Mesenchymal stem cell (in vitro differentiated cells and primary cell): ENCODE measurements around the gene PTPRN2.

ENCODE experiments used
- DNase-seq: peaks from one replicate; pipeline ENCODE4 v3.0.0-alpha.2; 2013
- H2AFZ ChIP-seq: one replicate; pipeline ENCODE4 v1.6.1; 2013; ENCODE audit warnings: low read depth, mild to moderate bottlenecking, control low read depth, inconsistent platforms, low read length, moderate library complexity
- H2AK5ac ChIP-seq: 2 replicates; pipeline ENCODE4 v1.6.1; 2013; ENCODE audit warnings: low read length, moderate library complexity, mild to moderate bottlenecking, inconsistent platforms; ENCODE audit not compliant: severe bottlenecking
- H2BK120ac ChIP-seq: one replicate; pipeline ENCODE4 v1.6.1; 2013; ENCODE audit warnings: low read depth, mild to moderate bottlenecking, inconsistent platforms, low read length, moderate library complexity
- H2BK12ac ChIP-seq, 2 experiments: one replicate each; pipeline ENCODE4 v1.6.1; 2013; ENCODE audit warnings: inconsistent platforms in 2 of 2, low read length in 2 of 2, mild to moderate bottlenecking in 2 of 2, moderate library complexity in 2 of 2, control low read depth in 1 of 2
- H2BK15ac ChIP-seq: one replicate; pipeline ENCODE4 v1.6.1; 2013; ENCODE audit warnings: mild to moderate bottlenecking, low read depth, inconsistent platforms; ENCODE audit not compliant: poor library complexity, severe bottlenecking
- H2BK5ac ChIP-seq: 2 replicates; pipeline ENCODE4 v1.6.1; 2013; ENCODE audit warnings: low read depth, mild to moderate bottlenecking, low read length, control low read depth, inconsistent platforms; ENCODE audit not compliant: poor library complexity, severe bottlenecking
- H3K14ac ChIP-seq, 2 experiments: one replicate each; pipeline ENCODE4 v1.6.1; 2013; ENCODE audit warnings: inconsistent platforms in 2 of 2, low read length in 2 of 2, control low read depth in 1 of 2, mild to moderate bottlenecking in 1 of 2, moderate library complexity in 1 of 2
- H3K18ac ChIP-seq, 2 experiments: one replicate each; pipeline ENCODE4 v1.6.1; 2013; ENCODE audit warnings: inconsistent platforms in 2 of 2, low read length in 2 of 2, control low read depth in 1 of 2, low read depth in 1 of 2, mild to moderate bottlenecking in 1 of 2
- H3K23ac ChIP-seq, 2 experiments: one replicate each; pipeline ENCODE4 v1.6.1; 2013; ENCODE audit warnings: inconsistent platforms in 2 of 2, low read length in 2 of 2, mild to moderate bottlenecking in 2 of 2, moderate library complexity in 2 of 2, control low read depth in 1 of 2
- H3K27ac ChIP-seq: 2 replicates; pipeline ENCODE4 v1.5.1; 2013; ENCODE audit warnings: mild to moderate bottlenecking, moderate library complexity, low read length, control low read depth, inconsistent platforms; ENCODE audit not compliant: poor library complexity, severe bottlenecking
- H3K27me3 ChIP-seq, 2 experiments: 2 replicates each; pipeline versions ENCODE4 v1.6.1 to v1.7.0; 2013; ENCODE audit warnings: low read length in 2 of 2, mild to moderate bottlenecking in 2 of 2, moderate library complexity in 2 of 2, control low read depth in 1 of 2, inconsistent platforms in 1 of 2; ENCODE audit not compliant: control insufficient read depth in 1 of 2, insufficient read depth in 1 of 2
- H3K36me3 ChIP-seq, 2 experiments: 2 replicates each; pipeline versions ENCODE4 v1.6.1 to v1.7.0; 2013; ENCODE audit warnings: low read length in 2 of 2, control low read depth in 1 of 2, inconsistent platforms in 1 of 2, low read depth in 1 of 2, mild to moderate bottlenecking in 1 of 2; ENCODE audit not compliant: insufficient read depth in 2 of 2, control insufficient read depth in 1 of 2
- H3K4ac ChIP-seq, 2 experiments: one replicate each; pipeline ENCODE4 v1.6.1; 2013; ENCODE audit warnings: inconsistent platforms in 2 of 2, low read length in 2 of 2, mild to moderate bottlenecking in 2 of 2, moderate library complexity in 2 of 2, control low read depth in 1 of 2, low read depth in 1 of 2
- H3K4me1 ChIP-seq: 2 replicates; pipeline ENCODE4 v1.6.1; 2013; ENCODE audit warnings: low read depth, low read length, control low read depth; ENCODE audit not compliant: control insufficient read depth, insufficient read depth
- H3K4me2 ChIP-seq: 2 replicates; pipeline ENCODE4 v1.6.1; 2013; ENCODE audit warnings: low read length, mild to moderate bottlenecking, inconsistent platforms; ENCODE audit not compliant: poor library complexity, severe bottlenecking
- H3K4me3 ChIP-seq, 2 experiments: 2 replicates each; pipeline versions ENCODE4 v1.5.1 to v1.7.0; 2013; ENCODE audit warnings: low read length in 2 of 2, mild to moderate bottlenecking in 2 of 2, control low read depth in 1 of 2, low read depth in 1 of 2; ENCODE audit not compliant: insufficient read depth in 1 of 2
- H3K79me1 ChIP-seq: replicated peaks from 2 replicates; pipeline ENCODE4 v1.6.1; 2013; ENCODE audit warnings: mild to moderate bottlenecking, control low read depth, low read length, inconsistent platforms; ENCODE audit not compliant: poor library complexity, severe bottlenecking
- H3K9ac ChIP-seq: 2 replicates; pipeline ENCODE4 v1.7.0; 2013; ENCODE audit warnings: mild to moderate bottlenecking, low read length, moderate library complexity
- H3K9me3 ChIP-seq: 2 replicates; pipeline ENCODE4 v1.7.0; 2013; ENCODE audit warnings: mild to moderate bottlenecking, low read length; ENCODE audit not compliant: control insufficient read depth
- H4K8ac ChIP-seq: one replicate; pipeline ENCODE4 v1.6.1; 2013; ENCODE audit warnings: inconsistent platforms, mild to moderate bottlenecking, low read length, moderate library complexity
- H4K91ac ChIP-seq: one replicate; pipeline ENCODE4 v1.6.1; 2013; ENCODE audit warnings: mild to moderate bottlenecking, low read length, inconsistent platforms
- WGBS: methylation state at CpG from one replicate; pipeline ENCODE4 v1.1.7; 2013; ENCODE audit warnings: mixed read lengths; 5-methylcytosine and 5-hydroxymethylcytosine counted together

Gene PTPRN2

GRCh38 chr7:158361326-158361946, 226.2 kb downstream of the PTPRN2 start:
- peaks cover 4% of the 10 kb centered on the region for H3K9me3 ChIP-seq
- H4K8ac ChIP-seq: no peak overlapping the region
- H3K79me1 ChIP-seq: no peaks in the 10 kb centered on the region
- no peak for DNase-seq
- no peak overlapping the region for H2AFZ ChIP-seq
- H3K18ac ChIP-seq: no peak overlapping the region
- no peak overlapping the region for H3K23ac ChIP-seq
- H2BK120ac ChIP-seq: no peak overlapping the region
- no peak overlapping the region for H3K4ac ChIP-seq
- H3K4me3 ChIP-seq: no peak overlapping the region
- H2AK5ac ChIP-seq: no peak overlapping the region
- no peak overlapping the region for H3K14ac ChIP-seq
- no peaks in the 10 kb centered on the region for H3K4me1 ChIP-seq
- H4K91ac ChIP-seq: no peak overlapping the region
- no peak overlapping the region for H2BK12ac ChIP-seq
- WGBS: 66% methylated on average over 8 of the region's 8 CpGs
- no peak overlapping the region for H2BK5ac ChIP-seq
- H3K36me3 ChIP-seq: no peaks in the 10 kb centered on the region
- H3K4me2 ChIP-seq: no peak overlapping the region
- no peak overlapping the region for H2BK15ac ChIP-seq
- no peaks in the 10 kb centered on the region for H3K27me3 ChIP-seq
- H3K9ac ChIP-seq: no peak overlapping the region
- H3K27ac ChIP-seq: no peak overlapping the region

- Histone ChIP-seq H4K91ac (no peak overlapping the region), H3K9me3 (peaks cover 14% of the 10 kb centered on the region), H3K36me3 (no peaks in the 10 kb centered on the region), H2BK5ac (no peak overlapping the region), H2AK5ac (no peak overlapping the region), H2BK120ac (no peak overlapping the region), H2BK15ac (no peak overlapping the region), H3K18ac (no peak overlapping the region), H3K4me1 (no peaks in the 10 kb centered on the region), H3K4me2 (no peak overlapping the region), H3K27ac (no peak overlapping the region), H3K14ac (no peak overlapping the region), H3K4ac (no peak overlapping the region), H3K27me3 (no peaks in the 10 kb centered on the region), H3K4me3 (no peak overlapping the region), H4K8ac (no peak overlapping the region), H3K9ac (no peak overlapping the region), H3K79me1 (no peaks in the 10 kb centered on the region), H2BK12ac (no peak overlapping the region), H2AFZ (no peak overlapping the region), H3K23ac (no peak overlapping the region)
- WGBS: 68% methylated on average over 15 of the region's 16 CpGs
- no peak for DNase-seq
Observed at GRCh38 chr7:158358926-158359645, 228.5 kb downstream of the PTPRN2 start.

- H3K79me1 ChIP-seq: no peaks in the 10 kb centered on the region
- no peak overlapping the region for H3K23ac ChIP-seq
- no peak overlapping the region for H2BK120ac ChIP-seq
- H3K4me3 ChIP-seq: no peak overlapping the region
- no peaks in the 10 kb centered on the region for H3K4me1 ChIP-seq
- no peak overlapping the region for H3K4me2 ChIP-seq
- H2BK12ac ChIP-seq: no peak overlapping the region
- DNase-seq: no peak
- no peak overlapping the region for H4K91ac ChIP-seq
- no peak overlapping the region for H2AFZ ChIP-seq
- H2AK5ac ChIP-seq: no peak overlapping the region
- no peak overlapping the region for H3K14ac ChIP-seq
- H2BK15ac ChIP-seq: no peak overlapping the region
- WGBS: 83% methylated on average over 25 of the region's 26 CpGs
- H3K36me3 ChIP-seq: no peaks in the 10 kb centered on the region
- peaks cover 10% of the 10 kb centered on the region for H3K9me3 ChIP-seq
- no peak overlapping the region for H2BK5ac ChIP-seq
- no peak overlapping the region for H3K27ac ChIP-seq
- no peaks in the 10 kb centered on the region for H3K27me3 ChIP-seq
- H3K4ac ChIP-seq: no peak overlapping the region
- H3K18ac ChIP-seq: no peak overlapping the region
- no peak overlapping the region for H4K8ac ChIP-seq
- H3K9ac ChIP-seq: no peak overlapping the region
Observed at GRCh38 chr7:158357898-158358821, 229.5 kb downstream of the PTPRN2 start.
